SK-N-SH treated with all-trans-retinoic acid at 6 μM for 48 hours (cell line): ENCODE results near the gene MEIOSIN.

ENCODE experiments used
- GLIS3 ChIP-seq: fragments of 250-450 bp; sonication (Bioruptor Pico); IDR thresholded peaks from 2 replicates; pipeline ENCODE4 v1.5.0; 2020; ENCODE audit warnings: mild to moderate bottlenecking, moderate library complexity
- ZFP3 ChIP-seq: fragments of 250-450 bp; sonication (Bioruptor Pico); IDR thresholded peaks from 2 replicates; pipeline ENCODE4 v1.5.0; 2020; ENCODE audit warnings: mild to moderate bottlenecking, moderate library complexity
- ZNF70 ChIP-seq: fragments of 450-650 bp; formaldehyde crosslinking; IDR thresholded peaks from 2 replicates; pipeline ENCODE4 v1.5.0; 2020; ENCODE audit warnings: mild to moderate bottlenecking, moderate library complexity
- ZNF8 ChIP-seq: fragments of 450-650 bp; formaldehyde crosslinking; IDR thresholded peaks from 2 replicates; pipeline ENCODE4 v1.5.0; 2020; ENCODE audit warnings: mild to moderate bottlenecking, moderate library complexity
- TF ChIP-seq, protein P1 (sequence below): fragments of 250-450 bp; sonication (Bioruptor Pico); IDR thresholded peaks from 2 replicates; pipeline ENCODE4 v1.8.0; 2020; ENCODE audit warnings: mild to moderate bottlenecking, moderate library complexity, borderline replicate concordance
- TF ChIP-seq, protein P2 (sequence below): fragments of 250-450 bp; sonication (Bioruptor Pico); IDR thresholded peaks from 2 replicates; pipeline ENCODE4 v1.5.1; 2020; ENCODE audit warnings: low read depth, mild to moderate bottlenecking, moderate library complexity
- TF ChIP-seq, protein P3 (sequence below): fragments of 250-450 bp; sonication (Bioruptor Pico); IDR thresholded peaks from 2 replicates; pipeline ENCODE4 v1.5.0; 2020; ENCODE audit warnings: mild to moderate bottlenecking, moderate library complexity

DNA sequence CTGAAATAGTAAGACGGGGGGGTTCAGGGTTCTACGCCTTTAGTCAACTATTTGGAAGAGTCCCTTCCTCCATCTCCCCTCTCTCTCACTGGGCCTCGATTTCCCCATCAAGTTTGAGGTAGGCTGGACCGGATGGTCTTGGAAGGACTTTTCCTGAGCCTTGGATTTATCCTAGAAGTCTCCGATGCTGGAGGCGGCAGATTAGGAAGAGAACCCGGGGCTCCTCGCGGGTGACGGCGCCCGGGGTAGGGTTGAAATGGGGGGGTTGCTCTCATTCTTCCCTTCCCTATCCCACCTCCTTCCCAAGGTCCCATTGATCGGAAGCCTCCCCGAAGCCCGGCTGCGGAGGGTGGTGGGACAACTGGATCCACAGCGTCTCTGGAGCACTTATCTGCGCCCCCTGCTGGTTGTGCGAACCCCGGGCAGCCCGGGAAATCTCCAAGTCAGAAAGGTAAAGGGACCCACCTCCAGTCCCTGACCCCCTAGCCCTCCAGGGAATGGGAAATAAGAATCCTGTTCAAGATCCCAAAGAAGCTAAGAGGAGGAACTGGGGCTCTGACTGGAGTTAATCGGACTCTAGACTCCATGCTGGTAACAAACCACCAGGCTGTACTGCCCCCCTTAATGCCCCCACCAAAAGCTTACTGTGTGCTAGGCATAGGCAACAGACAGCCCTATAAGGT, 40.0 kb upstream of the MEIOSIN start:
- TF ChIP-seq, protein P1, sequence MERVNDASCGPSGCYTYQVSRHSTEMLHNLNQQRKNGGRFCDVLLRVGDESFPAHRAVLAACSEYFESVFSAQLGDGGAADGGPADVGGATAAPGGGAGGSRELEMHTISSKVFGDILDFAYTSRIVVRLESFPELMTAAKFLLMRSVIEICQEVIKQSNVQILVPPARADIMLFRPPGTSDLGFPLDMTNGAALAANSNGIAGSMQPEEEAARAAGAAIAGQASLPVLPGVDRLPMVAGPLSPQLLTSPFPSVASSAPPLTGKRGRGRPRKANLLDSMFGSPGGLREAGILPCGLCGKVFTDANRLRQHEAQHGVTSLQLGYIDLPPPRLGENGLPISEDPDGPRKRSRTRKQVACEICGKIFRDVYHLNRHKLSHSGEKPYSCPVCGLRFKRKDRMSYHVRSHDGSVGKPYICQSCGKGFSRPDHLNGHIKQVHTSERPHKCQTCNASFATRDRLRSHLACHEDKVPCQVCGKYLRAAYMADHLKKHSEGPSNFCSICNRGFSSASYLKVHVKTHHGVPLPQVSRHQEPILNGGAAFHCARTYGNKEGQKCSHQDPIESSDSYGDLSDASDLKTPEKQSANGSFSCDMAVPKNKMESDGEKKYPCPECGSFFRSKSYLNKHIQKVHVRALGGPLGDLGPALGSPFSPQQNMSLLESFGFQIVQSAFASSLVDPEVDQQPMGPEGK (CRISPR knock-in tag): no peak
- TF ChIP-seq GLIS3 (CRISPR knock-in tag) (no peak), ZNF70 (CRISPR knock-in tag) (no peak), ZFP3 (CRISPR knock-in tag) (no peak), ZNF8 (CRISPR knock-in tag) (no peak)
- TF ChIP-seq, protein P2, sequence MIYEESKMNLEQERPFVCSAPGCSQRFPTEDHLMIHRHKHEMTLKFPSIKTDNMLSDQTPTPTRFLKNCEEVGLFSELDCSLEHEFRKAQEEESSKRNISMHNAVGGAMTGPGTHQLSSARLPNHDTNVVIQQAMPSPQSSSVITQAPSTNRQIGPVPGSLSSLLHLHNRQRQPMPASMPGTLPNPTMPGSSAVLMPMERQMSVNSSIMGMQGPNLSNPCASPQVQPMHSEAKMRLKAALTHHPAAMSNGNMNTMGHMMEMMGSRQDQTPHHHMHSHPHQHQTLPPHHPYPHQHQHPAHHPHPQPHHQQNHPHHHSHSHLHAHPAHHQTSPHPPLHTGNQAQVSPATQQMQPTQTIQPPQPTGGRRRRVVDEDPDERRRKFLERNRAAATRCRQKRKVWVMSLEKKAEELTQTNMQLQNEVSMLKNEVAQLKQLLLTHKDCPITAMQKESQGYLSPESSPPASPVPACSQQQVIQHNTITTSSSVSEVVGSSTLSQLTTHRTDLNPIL (CRISPR knock-in tag): no peak
- TF ChIP-seq, protein P3, sequence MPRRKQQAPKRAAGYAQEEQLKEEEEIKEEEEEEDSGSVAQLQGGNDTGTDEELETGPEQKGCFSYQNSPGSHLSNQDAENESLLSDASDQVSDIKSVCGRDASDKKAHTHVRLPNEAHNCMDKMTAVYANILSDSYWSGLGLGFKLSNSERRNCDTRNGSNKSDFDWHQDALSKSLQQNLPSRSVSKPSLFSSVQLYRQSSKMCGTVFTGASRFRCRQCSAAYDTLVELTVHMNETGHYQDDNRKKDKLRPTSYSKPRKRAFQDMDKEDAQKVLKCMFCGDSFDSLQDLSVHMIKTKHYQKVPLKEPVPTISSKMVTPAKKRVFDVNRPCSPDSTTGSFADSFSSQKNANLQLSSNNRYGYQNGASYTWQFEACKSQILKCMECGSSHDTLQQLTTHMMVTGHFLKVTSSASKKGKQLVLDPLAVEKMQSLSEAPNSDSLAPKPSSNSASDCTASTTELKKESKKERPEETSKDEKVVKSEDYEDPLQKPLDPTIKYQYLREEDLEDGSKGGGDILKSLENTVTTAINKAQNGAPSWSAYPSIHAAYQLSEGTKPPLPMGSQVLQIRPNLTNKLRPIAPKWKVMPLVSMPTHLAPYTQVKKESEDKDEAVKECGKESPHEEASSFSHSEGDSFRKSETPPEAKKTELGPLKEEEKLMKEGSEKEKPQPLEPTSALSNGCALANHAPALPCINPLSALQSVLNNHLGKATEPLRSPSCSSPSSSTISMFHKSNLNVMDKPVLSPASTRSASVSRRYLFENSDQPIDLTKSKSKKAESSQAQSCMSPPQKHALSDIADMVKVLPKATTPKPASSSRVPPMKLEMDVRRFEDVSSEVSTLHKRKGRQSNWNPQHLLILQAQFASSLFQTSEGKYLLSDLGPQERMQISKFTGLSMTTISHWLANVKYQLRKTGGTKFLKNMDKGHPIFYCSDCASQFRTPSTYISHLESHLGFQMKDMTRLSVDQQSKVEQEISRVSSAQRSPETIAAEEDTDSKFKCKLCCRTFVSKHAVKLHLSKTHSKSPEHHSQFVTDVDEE (CRISPR knock-in tag): no peak
